GM18867 (cell line): ENCODE results near the gene CAMTA1.
A peak's percentile ranks its signal among the peaks of the same experiment; 100 is the strongest.
"Not testable (repeated sequence)": the region's sequence is repeated elsewhere in the genome, so short reads cannot be mapped to it uniquely, and the experiment has no call there.

Experiments used
- ATAC-seq: cut with Tn5 transposase; IDR thresholded peaks from one replicate; pipeline ENCODE4 v1.9.1; 2021; ENCODE audit warnings: mild to moderate bottlenecking, moderate library complexity; ENCODE audit not compliant: unreplicated experiment

Gene CAMTA1

DNA sequence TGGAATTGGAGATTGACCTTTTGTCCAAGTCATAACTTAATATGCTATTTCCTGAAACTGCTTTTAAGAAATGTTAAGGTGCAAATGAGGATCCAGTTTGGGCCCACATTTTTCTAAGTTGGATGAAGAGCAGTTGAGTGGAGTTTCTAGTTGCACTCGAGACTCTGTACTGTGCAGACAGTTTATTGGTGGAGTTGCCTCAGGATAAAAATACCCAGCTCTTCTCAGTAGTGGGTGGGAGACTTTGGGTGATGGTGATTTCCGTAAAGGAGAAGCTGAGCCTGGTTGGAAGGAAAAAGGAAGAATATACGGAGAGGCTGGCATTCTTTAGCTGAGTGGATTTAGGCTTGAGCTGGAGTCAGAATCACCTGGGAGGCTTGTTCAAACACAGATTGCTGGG is 49.9 kb downstream of the CAMTA1 start:
- ATAC-seq = no peak

DNA sequence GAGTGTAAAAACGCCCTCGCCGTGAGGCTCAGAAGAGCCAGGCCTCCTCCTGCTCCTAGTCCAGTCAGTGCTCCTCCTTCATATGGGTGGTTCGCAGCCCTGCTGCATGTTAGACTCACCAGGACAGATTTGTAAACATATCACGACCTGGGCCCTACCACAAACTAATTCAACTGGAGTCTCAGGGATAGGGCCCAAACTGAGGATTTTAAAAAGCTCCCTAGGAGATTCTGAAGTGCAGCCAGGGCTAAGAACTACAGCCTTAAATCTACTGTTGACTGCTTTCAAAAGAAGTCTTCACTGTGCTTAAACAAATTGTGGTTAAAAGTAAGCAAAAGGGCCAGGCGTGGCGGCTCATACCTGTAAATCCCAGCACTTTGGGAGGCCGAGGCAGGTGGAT is 57.0 kb downstream of the CAMTA1 start:
- no peak for ATAC-seq

DNA sequence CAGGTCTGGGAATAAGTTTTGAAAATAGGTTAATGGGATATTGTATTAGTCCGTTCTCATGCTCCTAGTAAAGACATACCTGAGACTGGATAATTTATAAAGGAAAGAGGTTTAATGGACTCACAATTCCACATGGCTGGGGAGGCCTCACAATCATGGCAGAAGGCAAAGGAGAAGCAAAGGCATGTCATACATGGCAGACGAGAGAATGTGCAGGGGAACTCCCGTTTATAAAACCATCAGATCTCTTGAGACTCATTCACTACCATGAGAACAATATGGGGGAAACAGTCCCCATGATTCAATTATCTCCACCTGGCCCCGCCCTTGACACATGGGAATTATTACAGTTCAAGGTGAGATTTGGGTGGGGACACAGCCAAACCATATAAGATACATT is 60.5 kb downstream of the CAMTA1 start:
- ATAC-seq = not testable (repeated sequence)

DNA sequence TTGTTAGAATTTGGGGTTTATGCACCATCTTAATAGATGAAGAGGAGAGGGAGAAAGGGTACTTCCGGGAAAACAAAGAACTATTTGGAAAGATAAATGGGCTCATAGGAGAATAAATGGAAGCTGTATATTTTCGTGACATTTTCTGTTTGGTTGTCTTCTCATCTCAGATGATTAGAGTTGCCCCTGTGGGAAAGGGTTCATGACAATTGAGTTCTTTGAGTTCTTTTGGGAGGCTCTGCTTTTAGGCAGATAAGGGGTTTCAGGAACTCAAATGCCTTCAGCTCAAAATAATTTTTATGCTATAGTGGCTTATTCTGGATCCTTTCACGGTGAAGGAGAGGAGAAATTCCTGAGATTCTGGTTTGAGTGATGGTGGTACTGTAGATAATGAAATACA is 63.6 kb downstream of the CAMTA1 start:
- no peak for ATAC-seq

DNA sequence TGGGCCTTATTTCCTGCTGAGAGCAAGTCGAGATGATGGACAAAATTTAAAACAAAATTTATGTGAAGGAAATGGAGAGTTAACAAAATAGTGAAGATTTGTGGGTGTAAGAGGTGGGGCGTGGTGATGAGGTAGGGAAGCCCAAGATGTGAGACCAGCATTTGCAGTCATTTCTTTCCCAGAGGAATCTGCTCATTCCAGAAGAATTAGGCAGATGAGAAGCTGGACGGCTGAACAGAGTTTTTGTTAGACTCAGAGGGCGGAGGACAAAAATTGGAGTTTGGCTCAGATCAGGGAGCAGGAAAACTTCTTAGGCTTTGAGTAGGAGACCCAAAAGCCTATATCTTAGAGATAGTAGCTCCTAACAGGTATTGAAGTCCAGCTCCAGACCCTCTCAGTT is 65.3 kb downstream of the CAMTA1 start:
- no peak for ATAC-seq

DNA sequence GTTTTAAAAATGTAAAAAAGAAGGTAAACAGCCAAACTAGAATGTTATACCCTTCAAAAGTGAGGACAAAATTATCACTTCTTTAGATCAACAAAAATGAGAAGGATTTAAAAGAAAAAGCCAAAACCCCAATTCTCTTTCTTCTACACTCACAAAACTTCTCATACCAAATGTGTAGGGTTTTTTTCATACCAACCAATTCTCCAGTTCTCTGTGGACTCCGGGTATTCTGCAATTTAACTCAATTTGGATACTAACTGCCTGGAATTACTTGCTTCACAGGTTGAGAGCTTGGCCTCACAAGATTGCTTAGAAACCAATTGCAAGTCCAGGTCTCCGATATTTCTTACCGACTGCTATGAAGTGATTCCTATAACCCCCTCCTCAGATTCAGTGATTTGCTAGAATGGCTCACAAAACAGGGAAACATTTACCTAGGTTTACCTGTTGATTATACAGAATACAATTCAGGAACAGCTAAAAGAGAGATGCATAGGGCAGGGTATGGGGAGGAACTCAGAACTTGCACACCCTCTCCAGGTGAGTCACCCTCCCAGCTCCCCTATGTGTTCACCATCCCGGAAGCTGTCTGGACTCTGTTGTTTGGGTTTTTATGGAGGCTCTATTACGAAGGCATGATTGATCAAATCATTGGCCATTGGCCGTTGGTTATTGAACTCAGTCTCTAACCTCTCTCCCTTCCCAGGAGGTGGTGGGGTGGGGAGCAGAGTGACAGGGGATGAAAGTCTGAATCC is 67.1 kb downstream of the CAMTA1 start:
- no peak for ATAC-seq

DNA sequence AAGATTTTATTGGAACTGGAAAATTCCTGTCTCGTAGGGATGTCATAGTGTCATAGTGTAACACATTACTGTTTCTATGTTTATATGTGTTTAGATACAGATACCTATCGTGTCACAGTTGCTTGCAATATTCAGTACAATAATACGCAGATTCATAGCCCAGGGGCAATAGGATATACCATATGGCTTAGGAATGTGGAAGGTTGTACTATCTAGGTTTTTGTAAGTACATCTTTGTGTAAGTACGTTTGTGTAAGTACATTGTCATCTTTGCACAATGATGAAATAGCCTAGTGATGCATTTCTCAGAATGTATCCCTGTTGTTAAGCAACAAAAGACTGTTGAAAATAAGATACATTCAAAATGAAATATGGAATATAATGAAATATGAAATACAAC is 68.9 kb downstream of the CAMTA1 start:
- no peak for ATAC-seq

DNA sequence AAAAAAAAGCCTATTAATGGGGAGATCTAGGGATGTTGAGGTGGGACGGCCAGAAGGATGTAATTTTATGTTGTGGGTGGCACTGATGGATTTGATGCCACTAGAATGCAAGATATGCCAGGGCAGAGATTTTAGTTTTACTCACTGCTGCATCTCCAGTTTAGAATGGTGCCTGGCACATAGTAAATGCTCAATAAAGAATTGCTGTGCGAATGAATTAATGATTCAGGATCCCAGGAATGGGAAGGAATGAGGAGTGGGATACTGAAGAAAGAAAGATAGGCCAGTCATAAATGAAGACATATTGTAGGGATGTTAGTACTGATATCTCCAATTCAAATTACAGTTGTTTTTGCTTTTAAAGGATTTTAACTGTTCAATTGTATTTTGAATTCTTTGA is 72.6 kb downstream of the CAMTA1 start:
- ATAC-seq = no peak

DNA sequence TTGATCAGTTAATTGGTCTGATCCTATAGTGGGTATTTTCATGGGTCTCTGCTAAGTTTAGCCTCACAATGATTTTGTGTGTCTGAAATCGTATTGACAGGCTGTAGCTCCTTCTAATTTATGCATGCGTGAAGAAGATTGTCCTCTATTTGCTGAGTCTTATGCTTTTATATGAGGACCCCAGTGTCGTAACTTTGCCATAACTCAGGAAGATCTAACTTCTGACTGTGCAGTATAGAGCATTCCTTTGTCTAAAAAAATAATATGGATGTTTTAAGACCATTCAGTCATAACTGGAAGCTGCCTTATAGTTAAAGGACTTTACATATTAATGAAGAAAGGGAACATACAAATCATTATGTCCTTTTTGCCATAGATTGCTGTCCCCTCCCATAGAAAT is 73.3 kb downstream of the CAMTA1 start:
- no peak for ATAC-seq

DNA sequence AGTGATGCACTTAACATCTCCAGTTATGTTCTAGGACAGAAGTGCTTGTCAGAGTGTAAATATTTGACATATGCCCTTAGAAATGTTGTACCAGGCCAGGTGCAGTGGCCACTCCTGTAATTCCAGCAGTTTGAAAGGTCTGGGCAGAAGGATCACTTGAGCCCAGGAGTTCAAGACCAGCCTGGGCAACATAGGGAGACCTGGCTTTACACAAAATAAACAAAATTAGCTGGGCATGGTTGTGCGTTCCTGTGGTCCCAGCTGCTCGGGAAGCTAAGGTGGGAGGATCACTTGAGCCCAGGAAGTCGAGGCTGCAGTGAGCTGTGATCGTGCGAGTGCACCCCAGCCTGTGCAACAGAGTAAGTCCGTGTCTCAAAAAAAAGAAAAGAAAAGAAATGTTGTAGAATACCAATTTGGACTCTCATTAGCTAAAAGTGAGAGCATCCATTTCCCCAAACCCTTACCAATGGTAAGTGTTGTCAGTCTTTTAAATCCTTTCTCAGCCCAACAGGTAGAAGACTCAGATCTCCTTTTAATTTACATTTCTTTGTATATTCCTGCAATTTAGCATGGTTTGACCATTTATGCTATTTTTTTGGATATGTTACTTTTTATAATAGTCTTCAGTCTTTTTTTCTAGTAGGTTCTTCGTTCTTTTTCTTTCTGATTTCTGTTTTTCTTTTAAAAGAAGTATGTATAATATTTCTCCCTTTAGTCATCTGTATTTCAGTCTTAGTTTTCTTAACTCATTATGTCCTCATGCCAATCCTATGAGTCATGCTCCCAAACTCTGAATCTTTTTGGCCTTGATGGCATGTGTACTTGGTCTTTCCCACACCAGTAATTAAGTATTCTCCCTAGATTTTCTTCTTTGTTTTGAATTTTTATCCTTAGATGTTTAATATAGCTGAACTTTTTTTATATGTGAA is 74.4 kb downstream of the CAMTA1 start:
- ATAC-seq = no peak

DNA sequence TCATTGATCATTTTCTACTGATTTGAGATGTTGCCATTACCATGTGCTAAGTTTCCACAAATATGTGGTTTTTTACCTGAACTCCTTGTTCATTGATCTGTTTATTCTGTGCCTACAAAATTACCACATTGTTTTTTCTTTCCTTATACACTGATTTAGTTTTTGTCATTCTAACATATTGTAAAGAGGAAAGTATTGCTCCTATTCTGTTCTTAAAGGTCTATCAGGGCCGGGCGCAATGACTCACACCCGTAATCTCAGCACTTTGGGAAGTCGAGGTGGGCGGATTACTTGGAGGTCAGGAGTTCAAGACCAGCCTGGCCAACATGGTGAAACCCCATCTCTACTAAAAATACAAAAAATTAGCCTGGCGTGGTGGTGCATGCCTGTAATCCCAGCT is 75.1 kb downstream of the CAMTA1 start:
- ATAC-seq = no peak

DNA sequence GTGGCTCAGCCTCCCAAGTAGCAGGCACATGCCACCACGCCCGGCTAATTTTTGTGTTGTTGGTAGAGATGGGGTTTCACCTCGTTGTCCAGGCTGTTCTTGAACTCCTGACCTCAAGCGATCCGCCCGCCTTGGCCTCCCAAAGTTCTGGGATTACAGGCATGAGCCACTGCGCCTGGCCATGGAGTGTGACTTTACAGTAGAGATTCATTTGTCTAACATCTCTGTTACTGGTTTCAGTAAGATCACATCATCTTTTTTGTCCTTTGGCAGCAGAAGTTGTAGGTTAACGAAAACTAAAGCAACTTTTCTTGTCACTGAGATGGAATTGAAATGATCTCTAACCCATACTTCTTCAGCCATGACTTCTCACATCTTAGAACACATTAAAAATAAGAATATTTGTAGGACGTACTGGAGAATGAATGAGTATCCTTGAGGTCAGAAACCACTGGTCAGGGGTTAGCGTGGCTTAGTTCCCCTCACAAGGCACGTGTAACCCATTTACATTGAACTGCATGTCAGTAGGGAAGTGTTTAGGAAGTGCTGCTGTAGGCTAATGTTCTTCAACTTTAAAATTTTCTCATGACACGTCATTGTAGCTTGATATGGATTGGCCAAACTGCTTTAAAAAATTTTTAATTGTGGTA is 75.9 kb downstream of the CAMTA1 start:
- ATAC-seq = peak; percentile 39

DNA sequence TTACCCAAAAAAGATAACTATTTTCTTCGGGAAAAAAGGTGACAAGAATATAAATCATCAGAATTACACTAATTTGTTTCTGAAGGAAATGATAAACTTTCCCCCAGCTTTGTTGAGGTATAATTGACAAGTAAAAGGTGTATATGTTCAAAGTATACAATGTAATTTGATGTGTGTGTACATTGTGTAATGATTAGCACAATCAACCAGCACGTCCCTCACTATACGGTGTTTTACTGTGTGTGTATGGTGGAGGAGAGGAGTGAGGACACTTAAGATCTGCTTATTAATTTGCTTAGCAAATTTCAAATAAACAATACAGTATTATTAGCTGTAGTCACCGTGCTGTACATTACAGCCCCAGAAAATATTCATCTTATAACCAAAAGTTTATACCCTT is 77.7 kb downstream of the CAMTA1 start:
- no peak for ATAC-seq

DNA sequence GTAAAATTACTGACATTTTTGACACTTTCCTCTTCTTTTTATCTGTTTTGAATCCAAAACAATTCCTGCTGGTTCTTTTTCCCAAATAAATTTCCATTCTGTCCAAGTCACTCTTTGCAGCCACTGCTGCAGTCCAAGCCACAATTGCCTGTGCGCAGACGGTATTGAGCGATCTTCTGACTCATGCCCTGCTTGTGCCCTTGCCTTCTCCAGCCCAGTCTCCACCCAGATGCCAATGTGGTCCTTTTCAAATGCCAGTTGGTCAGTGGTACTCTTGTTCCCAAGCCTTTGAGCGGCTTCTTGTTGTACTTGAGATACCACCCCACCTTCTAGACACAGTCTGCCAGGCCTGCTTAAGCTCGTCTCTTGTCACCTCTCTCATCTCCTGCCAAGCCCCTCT is 78.9 kb downstream of the CAMTA1 start:
- no peak for ATAC-seq

DNA sequence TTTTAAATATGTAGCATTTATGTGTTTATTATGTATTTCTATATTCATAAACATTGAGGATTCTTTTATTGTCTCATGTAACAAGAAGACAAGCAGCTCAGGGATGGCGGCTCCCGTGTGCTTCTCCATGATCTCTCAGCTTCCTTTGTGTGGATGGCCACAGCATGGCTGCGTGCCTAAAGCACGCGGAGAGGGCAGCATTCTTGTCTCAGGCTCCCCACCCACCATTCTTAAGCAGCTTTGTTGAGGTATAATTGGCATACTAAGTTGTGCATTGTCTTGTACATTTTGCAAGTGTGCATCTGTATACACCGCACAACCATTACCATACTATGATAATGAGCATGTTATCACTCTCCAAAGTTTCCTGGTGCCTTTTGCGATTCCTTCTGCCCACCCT is 81.6 kb downstream of the CAMTA1 start:
- no peak for ATAC-seq

DNA sequence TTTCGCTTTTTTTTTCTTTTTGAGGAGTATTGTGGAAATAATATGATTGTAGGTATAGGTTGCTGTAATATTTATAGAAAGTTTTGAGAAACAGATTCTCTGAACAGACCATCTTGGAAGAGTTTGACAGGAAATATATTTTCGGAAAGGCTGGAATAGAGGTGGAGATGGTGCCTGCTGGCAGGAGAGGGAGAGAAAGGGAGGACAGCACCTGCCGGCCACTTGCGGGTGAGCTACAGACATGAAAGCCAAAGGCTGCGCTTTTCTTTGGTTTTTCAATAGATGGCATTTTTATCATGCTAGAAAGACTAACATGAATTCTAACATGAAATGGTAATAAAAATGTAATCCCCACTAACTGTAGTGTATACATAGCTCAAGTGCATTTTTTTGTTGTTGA is 82.1 kb downstream of the CAMTA1 start:
- no peak for ATAC-seq

DNA sequence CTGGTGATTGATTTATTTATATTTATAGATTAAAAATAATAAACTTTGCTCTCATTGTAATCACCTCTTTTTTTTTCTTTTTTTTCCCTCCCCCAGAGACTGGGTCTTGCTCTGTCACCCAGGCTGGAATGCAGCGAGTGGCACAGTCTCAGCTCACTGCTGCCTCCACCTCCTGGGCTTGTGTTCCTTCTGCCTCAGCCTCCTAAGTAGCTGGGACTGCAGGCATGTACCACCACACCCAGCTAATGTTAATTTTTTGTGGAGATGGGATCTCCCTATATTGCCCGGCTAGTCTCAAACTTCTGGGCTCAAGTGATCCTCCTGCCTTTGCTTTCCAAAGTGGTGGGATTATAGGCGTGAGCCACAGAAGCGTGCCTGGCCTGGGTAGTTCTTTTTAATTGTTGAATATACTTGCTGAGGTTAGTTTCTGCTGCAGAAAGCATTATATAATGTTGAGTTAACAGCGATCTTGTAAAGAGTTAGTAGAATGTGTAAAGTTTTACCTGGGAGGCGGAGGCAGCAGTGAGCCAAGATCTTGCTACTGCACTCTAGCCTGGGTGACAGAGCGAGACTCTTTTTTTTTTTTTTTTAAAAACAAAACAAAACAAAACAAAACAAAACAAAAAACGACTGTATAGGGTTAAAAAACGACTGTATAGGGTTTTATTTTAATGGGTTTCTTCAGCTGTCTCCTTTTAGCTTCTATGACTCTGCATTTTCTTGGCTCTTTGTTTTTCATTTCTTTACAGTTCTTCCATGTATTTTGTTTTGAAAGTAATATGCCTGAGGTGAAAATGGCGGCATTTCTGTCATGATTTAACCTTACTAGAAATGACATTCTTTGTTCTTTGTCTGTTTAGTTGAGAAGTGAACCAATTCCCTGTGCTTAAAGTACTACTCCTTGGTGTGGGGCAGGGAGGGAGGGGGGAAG is 82.7 kb downstream of the CAMTA1 start:
- no peak for ATAC-seq

DNA sequence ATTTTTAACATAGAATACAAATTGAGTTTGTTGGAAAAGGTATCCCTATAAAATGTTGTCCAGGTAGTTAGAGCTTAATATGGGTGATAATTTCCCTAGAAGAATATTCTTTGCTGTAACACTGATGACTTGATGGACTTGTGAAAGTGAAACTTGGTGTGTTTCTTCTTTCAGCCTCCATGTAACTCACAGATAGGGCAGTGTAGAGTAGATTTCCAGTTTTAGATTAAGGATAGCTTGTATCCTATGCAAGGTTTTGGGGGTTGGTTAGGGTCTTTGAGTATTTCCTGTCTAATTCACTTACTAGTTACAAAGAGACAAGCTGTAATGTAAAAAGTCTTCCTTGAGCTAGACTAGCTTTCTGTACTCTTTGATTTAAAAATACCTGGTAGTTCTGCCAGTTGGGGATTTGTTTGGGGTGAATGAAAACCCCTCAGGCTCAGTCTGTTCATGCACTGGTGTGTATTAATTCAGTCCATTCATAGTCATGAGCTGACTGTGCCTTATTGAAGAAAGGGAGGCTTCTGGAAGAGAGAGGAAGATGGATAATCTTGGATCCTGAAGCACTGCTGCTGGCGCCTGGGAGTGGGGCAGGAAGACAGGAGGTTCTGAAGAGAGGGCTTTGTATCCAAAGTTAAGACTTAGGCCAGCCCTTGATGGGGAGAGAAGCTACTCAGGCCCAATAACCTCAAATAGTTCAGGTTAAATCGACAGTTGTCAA is 83.6 kb downstream of the CAMTA1 start:
- ATAC-seq = no peak

DNA sequence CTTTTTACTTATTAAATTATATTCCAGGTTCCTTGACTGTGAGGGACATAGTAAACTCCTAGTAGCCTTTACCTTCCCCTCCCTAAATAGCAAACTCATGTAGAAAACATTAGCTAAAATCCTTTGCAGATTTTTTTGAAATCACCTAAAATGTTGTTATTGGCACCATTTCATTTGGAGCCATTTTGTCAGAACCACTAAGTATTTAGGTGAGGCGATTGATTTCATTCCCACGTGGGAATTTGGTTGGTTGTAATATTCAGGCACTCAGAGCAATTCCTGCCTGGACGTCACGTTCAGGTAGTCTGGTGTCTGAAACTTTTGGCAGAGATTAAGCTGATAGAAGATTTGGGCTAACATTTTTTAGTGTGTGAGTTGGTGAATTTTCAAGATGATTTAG is 84.3 kb downstream of the CAMTA1 start:
- no peak for ATAC-seq

DNA sequence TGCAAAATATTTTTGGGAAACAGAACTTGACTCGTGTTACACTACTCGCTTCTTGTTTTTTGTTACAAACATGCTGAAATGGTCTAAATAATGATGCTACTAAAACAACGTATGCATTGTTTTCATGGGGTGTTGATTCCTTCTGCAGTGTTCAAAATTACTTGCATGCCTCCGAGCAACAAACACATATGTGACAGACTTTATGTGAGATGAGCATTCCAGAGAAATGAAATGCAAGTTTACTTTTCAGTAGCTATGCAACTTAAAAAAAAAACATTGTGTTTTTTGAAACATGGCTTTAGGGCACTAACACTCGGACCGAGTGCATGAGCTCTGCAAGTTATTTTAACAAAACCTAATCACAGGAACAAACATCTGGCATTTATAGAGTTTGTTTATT is 84.8 kb downstream of the CAMTA1 start:
- no peak for ATAC-seq
